GM10248 (cell line): ENCODE results near the gene FBXO9.
A peak's percentile ranks its signal among the peaks of the same experiment; 100 is the strongest.

ENCODE experiments used
- CTCF ChIA-PET: fragments of 300-600 bp; sonication (Branson Sonifier 250); formaldehyde crosslinking; extraction: SDS; loops from one replicate; lab custom pipeline; 2021; ENCODE audit warnings: antibody characterized with exemption; lab: Yijun Ruan, JAX
- POLR2A ChIA-PET: fragments of 350-650 bp; sonication (Branson Sonifier 250); formaldehyde crosslinking; extraction: SDS; loops from one replicate; lab custom pipeline; 2020; ENCODE audit warnings: antibody characterized with exemption; lab: Yijun Ruan, JAX
- DNase-seq: peaks from one replicate; pipeline ENCODE4 v3.0.0; 2012; ENCODE audit errors: extremely low spot score
- TF ChIP-seq, protein P1 (sequence below): IDR thresholded peaks from 2 replicates; pipeline ENCODE4 v1.5.1; 2012; ENCODE audit warnings: mild to moderate bottlenecking, low read depth; ENCODE audit errors: extremely low read depth, missing control alignments, control extremely low read depth

Gene FBXO9

DNA sequence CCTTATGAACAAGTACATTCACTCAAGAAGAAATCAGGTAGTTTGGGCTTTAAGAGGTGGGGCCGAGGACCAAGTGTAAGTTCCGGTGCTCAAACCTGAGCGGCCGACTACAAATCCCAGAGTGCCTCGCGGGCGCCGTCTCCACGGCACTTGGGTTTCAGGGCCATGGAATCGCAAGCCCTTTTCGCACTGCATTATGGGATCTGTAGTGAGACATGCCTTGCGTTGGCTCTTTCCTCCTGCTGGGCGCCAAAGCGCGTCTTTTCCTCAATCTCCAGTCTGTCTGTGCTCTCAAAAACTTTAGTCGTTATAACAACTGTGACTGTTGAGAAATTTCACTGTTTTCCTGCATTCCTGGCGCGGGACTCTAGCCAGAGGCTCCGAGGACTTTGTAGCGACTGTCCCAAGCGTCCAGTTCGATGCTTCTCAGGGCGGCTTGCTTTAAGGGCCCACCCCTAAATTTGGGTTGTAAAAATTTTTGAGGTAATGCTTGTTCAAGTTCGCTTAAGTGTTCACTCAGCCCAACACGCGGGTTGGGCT lies 408 bp upstream of the FBXO9 start:
- ChIA-PET CTCF (interaction anchor here (1.0 to 1.7 kb wide), 3 partner anchors 9 to 70 kb away, joined by 3 to 9 read pairs (median 6); partner anchors contain the start of gene GSTA4), POLR2A (no interaction called here)
- peak; percentile 92 for DNase-seq
- TF ChIP-seq, protein P1, sequence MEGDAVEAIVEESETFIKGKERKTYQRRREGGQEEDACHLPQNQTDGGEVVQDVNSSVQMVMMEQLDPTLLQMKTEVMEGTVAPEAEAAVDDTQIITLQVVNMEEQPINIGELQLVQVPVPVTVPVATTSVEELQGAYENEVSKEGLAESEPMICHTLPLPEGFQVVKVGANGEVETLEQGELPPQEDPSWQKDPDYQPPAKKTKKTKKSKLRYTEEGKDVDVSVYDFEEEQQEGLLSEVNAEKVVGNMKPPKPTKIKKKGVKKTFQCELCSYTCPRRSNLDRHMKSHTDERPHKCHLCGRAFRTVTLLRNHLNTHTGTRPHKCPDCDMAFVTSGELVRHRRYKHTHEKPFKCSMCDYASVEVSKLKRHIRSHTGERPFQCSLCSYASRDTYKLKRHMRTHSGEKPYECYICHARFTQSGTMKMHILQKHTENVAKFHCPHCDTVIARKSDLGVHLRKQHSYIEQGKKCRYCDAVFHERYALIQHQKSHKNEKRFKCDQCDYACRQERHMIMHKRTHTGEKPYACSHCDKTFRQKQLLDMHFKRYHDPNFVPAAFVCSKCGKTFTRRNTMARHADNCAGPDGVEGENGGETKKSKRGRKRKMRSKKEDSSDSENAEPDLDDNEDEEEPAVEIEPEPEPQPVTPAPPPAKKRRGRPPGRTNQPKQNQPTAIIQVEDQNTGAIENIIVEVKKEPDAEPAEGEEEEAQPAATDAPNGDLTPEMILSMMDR = no peak

DNA sequence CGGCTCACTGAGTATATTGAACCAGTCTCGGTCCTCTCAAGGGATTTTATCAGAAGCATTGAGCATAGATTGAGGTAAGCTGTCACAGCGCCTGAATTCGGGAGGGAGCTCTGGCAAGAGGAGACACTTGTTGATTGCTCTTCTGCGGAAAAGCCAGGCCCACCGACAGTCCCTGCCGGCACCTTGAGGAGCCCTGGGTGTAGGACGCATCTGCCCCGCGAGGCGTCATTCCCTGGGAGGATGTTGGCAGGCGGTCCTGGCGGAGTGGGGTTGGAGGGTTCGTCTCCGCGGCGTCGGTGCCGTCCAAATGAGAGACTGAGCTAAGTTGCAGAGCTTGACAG lies 843 bp downstream of the FBXO9 start:
- ChIA-PET CTCF (interaction anchor here (0.7 to 1.7 kb wide), 8 partner anchors 9 to 490 kb away, joined by 3 to 9 read pairs (median 4); partner anchors contain the start of gene GSTA4), POLR2A (no interaction called here)

DNA sequence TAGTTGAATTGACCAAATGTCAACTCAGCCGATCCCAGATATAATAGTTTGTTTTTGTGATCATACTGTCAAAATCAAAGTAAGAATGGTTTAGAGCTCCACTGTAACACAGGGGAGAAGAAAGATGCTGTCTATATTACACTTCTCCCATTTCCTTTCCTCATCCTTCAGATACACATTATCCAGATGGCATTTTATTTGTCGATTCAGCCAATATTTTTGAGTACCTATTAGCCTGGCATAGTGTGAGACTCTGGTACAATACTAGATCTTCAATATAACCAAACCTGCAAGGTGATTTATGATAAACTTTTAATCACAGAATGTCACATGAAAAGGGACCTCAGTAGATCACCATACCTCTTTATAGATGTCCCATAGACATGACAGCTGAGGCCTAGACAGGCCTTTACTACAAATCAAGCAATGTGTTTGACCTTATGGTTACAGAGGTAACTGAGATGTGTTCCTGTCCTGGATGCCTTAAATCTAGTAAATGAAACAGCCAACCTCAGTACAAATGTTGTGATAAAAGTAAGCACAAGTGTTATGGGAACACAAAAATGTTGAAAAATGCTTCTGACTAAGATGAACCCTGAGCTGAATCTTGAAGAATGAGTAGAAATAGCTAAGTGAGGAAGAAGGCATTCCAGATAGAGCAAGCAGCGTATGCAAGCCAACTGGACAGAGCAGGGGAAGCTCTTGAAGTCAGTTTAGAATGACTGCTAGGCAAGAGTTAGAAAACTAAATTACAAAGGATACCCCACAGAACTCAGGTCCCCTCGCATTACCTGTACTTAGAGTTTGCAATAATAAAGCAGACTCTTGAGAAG lies 1.9 kb downstream of the FBXO9 start:
- ChIA-PET POLR2A (no interaction called here), CTCF (interaction anchor here (1.1 to 3.4 kb wide), 6 partner anchors 11 to 491 kb away, joined by 3 to 17 read pairs (median 5); partner anchors contain the start of gene GSTA4)
- TF ChIP-seq, protein P1 = peak; percentile 0

More for the DNA sequence above, 843 bp downstream of the FBXO9 start:
- peak; percentile 22 for DNase-seq
- TF ChIP-seq, protein P1 = no peak

DNA sequence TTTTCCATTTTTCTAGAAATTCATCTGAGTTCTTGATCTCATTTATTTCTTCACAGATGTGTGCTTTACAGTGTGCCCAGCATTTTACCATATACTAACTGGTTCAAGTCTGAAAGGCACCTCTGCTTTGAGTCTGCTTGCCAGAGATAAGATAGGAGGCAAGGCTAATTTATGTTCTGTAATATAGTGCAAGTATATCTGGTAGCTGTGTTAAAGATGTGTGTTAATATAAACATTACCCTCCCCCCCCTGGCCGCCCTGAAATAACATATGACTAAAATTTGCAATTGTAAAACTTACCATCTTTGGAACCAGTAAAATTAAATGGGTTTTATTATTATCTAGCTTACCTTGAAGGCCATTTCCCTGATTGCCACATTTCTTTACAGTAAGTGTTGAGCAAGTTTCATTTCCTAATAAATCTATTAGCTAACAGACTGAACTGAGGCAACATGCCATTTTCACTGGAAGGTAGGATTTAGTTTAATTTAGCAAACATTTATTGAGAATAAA lies 2.7 kb downstream of the FBXO9 start:
- ChIA-PET POLR2A (interaction anchor here (0.6 kb wide), 1 partner anchor 935 kb away, joined by 3 read pairs; no protein-coding TSS in a partner anchor), CTCF (interaction anchor here (1.0 to 3.4 kb wide), 7 partner anchors 11 to 416 kb away, joined by 3 to 17 read pairs (median 5); partner anchors contain the start of gene GSTA4)
- TF ChIP-seq, protein P1 = no peak
- DNase-seq = no peak

More for the DNA sequence above, 1.9 kb downstream of the FBXO9 start:
- DNase-seq = no peak

DNA sequence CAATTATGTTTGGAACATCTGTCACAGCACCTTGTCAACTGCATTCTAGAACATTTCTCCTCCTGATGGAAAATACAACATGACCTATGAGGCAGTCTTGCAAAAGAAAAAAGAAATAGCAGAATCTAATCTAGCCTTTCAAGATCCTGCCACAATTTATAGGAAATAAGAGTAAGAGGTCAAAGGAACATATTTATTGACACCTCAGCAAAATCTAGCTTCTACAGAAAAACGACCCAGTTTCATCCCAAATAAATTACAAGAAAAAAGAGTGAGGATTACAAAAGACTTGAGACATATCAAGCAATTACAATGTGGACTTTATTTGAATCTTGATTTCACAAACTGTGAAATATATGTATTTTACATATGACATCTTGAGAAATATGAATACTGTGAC lies 4.2 kb downstream of the FBXO9 start:
- DNase-seq = no peak
- POLR2A ChIA-PET = no interaction called here
- CTCF ChIA-PET = interaction anchor here (1.5 to 3.4 kb wide), 2 partner anchors 26 to 73 kb away, joined by 3 to 17 read pairs; partner anchors contain the start of gene GSTA4
- TF ChIP-seq, protein P1 = no peak

DNA sequence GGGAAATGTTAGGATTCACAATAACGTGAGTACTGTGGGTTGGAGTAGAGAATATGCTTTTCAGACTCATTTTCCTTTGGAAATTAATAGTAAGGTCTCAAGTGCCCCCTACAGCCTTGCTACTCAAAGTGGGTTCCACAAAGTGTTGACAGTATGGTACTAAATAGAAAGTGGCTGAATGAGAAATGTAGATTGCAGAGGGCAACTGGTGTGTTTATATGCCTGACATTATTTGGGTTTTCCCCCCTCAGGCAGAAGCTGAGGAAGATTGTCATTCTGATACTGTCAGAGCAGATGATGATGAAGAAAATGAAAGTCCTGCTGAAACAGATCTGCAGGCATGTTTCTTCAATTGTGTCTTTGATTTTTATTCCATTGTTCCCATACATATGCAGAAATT lies 5.6 kb downstream of the FBXO9 start:
- TF ChIP-seq, protein P1 = no peak
- peak; percentile 65 for DNase-seq
- CTCF ChIA-PET = interaction anchor here (0.7 to 1.8 kb wide), 2 partner anchors 11 to 29 kb away, joined by 3 to 5 read pairs; no protein-coding TSS in a partner anchor
- POLR2A ChIA-PET = no interaction called here
